Fibroblast of pulmonary artery (primary cell): ENCODE results near the gene SOX10.

Experiments used
- DNase-seq: peaks from one replicate; pipeline ENCODE4 v3.0.0-alpha.2; 2010; ENCODE audit warnings: low read depth
- H3K4me3 ChIP-seq: replicated peaks from 2 replicates; pipeline ENCODE4 v1.5.1; 2011; ENCODE audit warnings: low read depth, mild to moderate bottlenecking, control low read depth, low read length, moderate library complexity
- TF ChIP-seq, protein P1 (sequence below): IDR thresholded peaks from 2 replicates; pipeline ENCODE4 v1.5.1; 2011; ENCODE audit warnings: mild to moderate bottlenecking, control low read depth, low read length, inconsistent platforms; ENCODE audit errors: missing control alignments

Gene SOX10

DNA sequence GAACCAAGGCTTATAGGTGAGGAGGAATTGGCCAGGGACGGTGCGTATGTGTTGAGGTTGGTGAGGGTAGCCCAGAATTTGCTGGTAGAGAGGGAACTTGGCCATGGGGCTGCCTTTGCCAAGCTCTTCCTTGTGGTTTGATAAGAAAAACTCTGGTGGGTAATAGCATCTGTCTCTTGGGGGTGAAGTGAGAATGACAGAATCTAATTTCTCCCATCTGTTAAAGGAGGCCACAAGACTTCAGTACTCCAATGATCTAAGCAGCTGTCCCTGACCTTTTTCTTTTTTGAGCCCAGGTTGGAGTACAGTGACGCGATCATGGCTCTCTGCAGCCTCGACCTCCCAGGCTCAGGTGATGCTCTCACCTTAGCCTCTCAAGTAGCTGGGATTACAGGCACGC is 36.9 kb upstream of the SOX10 start:
- DNase-seq, result no peak
- H3K4me3 ChIP-seq, result no peak overlapping the region

DNA sequence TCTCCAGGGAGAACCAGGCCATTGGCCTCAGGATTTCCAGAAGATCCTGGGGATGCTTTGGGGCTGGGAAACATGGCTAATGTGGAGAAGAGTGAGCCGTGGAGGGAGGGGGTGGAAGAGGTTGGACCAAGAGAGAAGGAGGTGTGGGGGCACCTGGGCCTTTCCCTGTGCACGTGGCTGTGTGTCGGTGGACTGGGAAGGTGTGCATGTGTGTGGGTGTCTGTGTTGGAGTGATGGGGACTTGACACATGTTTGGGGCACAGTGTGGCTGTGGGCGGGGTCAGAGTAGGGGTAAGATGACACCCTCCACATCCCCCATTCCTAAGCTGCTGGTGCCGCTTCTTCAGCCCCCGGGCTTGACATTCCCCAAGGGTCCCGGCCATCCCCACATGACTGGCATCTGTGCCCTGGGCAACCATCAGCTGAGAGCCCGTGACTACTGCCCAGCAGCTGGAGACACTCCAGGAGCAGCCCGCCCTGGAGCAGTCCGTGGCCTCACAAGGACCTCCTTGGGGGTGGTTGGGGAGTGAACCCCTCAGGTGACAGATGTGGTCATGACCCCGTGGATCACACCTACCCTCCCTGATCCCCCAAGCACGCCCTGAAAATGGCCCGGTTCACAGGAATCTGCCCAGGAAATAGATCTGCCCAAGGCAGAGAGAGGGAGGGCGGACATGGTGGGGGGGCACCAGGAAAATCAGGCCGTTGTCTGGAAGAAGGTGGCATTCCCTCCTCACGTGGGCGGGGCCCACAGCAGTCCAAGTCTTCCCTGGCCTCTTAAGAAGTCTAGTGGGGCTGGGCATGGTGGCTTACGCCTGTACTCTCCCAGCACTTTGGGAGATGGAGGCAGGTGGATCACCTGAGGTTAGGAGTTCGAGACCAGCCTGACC is 34.8 kb upstream of the SOX10 start:
- H3K4me3 ChIP-seq, result no peak overlapping the region
- TF ChIP-seq, protein P1, sequence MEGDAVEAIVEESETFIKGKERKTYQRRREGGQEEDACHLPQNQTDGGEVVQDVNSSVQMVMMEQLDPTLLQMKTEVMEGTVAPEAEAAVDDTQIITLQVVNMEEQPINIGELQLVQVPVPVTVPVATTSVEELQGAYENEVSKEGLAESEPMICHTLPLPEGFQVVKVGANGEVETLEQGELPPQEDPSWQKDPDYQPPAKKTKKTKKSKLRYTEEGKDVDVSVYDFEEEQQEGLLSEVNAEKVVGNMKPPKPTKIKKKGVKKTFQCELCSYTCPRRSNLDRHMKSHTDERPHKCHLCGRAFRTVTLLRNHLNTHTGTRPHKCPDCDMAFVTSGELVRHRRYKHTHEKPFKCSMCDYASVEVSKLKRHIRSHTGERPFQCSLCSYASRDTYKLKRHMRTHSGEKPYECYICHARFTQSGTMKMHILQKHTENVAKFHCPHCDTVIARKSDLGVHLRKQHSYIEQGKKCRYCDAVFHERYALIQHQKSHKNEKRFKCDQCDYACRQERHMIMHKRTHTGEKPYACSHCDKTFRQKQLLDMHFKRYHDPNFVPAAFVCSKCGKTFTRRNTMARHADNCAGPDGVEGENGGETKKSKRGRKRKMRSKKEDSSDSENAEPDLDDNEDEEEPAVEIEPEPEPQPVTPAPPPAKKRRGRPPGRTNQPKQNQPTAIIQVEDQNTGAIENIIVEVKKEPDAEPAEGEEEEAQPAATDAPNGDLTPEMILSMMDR, result no peak
- DNase-seq, result no peak

More for the DNA sequence above, 36.9 kb upstream of the SOX10 start:
- TF ChIP-seq, protein P1, result no peak

DNA sequence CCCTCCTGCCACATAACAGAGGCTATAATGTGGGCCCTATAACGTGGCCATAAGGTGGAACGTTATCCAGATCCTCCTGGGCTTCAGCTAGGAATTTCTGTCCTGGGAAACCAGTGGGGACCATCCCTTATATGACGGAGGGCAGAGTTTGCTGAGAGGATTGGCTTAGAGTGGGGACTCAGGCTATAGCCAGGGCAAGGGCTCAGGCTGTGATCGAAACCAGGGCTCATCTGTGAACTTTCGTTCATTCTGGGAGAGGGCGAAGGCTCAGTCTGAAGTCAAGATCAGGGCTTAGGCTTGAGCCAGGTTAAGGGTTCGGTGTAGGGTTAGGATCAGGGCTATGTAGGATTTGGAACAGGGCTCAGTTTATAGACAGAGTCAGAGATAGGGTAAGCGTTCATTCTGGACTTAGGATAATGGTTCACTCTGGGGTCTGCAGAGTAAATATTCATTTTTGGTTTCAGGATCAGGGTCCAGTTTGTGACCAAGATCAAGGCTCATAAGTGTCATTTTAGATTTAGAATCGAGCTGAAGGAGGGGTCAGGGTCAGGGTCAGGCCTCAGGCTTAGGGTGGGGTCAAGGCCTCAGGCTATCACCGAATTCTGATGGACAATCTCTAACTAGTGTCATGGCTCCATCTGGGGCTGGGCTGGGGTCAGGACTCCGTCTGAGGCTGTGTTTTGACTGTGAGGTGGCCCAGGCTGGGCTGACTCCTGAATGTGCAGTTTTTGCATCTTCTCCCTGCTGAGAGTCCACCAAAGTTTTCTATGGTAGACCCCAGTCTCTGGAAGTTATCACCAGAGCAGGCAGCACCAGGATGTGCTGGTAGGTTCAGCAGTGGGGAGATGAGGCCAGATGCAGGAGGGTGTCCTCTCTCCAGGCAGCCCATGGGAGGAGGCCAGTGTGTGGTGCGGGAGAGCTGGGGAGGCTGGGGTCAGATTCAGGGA is 33.9 kb upstream of the SOX10 start:
- no peak for DNase-seq
- H3K4me3 ChIP-seq, result no peak overlapping the region
- TF ChIP-seq, protein P1, result no peak

DNA sequence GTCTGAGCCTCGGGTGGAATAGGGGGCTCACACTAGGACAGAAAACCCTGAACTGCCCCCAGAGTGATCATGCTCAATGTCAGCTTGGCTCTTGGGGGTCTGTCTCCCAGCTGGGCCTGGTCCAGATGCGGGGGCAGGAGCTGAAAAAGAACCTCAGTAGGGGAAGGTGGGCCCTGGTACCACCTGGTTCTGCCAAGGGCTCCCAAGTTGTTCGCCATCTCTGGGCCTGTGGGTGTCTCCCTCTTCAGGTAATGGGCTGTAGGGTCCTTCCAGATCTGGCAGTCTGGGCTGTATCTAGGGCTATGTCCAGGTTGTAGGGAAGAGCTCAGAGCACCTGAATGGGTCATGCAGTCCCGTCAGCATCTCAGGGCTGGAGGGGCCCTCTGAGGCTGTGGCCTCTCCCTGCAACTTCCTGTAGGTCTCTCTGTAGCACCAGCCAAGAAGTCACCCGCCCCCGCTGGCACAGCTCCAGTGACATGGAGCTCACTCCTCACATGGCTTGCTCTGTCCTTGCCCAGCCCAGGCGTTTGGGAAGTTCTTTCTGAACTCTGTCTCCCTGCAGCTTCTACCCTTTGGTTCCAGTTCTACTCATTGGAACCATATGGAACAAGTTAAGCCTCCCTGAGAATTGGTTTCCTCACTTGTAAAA is 33.0 kb upstream of the SOX10 start:
- peak; percentile 73 for DNase-seq
- TF ChIP-seq, protein P1, result peak; percentile 14
- H3K4me3 ChIP-seq, result no peak overlapping the region

DNA sequence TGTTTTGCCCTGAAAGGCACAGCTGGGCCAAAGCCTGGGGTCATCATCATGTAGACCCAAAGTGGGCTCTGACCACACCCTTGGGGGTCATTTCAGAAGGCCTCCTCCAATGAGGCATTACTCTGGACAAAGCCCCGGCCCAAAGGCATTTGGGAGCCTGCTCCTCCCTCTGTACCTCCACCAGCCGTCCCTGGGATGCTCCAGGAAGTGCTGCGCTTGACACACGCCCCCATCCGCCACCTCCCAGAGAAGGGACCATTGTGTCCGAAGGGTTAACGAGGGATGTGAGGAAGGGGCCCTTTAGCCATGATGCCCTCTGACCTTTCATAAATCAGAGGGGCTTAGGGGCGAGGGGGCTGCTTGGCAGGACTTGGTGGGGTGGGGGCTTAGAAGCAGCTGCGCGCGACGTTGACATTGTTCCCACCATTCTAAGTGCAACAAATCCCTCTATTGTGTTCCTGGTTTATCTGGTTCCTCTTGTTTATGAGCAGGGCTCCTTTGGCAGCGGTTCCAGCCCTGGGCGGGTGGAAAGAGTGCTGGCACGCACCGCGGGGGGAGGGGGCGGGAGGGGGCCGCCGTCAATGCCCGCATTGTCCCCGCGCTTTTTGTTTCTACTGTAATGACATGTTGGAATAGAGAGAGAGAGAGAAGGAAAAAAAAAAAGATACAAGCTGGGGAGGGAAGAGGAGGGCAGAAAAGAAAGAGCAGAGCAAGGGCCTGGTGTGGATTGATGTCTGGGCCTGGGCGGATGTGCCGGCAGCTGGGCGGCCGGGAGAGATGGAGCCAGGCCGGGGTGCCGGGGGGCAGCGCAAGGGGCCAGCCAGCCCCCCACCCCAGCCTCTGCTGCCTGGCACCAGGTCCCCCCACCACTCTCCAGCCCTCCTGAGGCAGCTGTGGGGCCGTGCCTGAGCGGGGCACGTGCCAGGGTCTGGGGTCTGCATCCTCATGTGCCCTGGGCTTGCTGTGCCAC is 32.1 kb upstream of the SOX10 start:
- DNase-seq, result peak; percentile 78
- TF ChIP-seq, protein P1, result no peak
- no peak overlapping the region for H3K4me3 ChIP-seq

DNA sequence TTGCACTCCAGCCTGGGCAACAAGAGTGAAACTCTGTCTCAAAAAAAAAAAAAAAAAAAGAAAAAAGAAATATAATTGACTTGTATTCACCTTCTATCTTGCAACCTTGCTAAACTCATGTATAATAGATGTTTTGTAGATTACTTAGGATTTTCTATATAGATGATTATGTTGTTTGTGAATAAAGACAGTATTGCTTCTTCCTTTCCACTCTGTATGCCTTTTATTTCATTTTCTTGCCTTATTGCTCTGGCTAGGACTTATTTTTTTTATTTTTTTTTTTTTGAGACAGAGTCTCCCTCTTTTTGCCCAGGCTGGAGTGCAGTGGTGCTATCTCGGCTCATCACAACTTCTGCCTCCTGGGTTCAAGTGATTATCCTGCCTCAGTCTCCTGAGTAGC is 29.7 kb upstream of the SOX10 start:
- TF ChIP-seq, protein P1, result no peak

More for the DNA sequence above, 29.7 kb upstream of the SOX10 start:
- no peak for DNase-seq
- H3K4me3 ChIP-seq, result no peak overlapping the region
